ENCODE measurements around the gene G0S2. TPM values are rescaled to one million over a fixed set of nuclear protein-coding genes. Genes with fewer than 3 reads are reported as not detected.

G0S2 gene
- total and polyA plus RNA-seq, 2 of the 8 experiments (the other 6 are each of a cell fraction or from before 2014, with no cell fraction given): 1.0 to 1.7 TPM

- TF ChIP-seq FOSL1 (IDR thresholded peaks at IDR 0.05; ENCODE audit: insufficient read depth, low read depth, low read length): no peak
- TF ChIP-seq MAFK (IDR thresholded peaks at IDR 0.05; ENCODE audit: low read depth, low read length): no peak
- no peak for TF ChIP-seq CHD1 (IDR thresholded peaks at IDR 0.05; ENCODE audit: low read depth, low read length)
- no peak for TF ChIP-seq POLR2A (IDR thresholded peaks at IDR 0.05; ENCODE audit: control extremely low read depth in 1 of 2, low read depth in 2 of 2, low read length in 2 of 2)
- no peak for TF ChIP-seq ATF3 (IDR thresholded peaks at IDR 0.05; ENCODE audit: insufficient read depth, low read depth, low read length)
- no peak for TF ChIP-seq SUZ12 (IDR thresholded peaks at IDR 0.05; ENCODE audit: low read length)
These were observed 45.6 kb downstream of the G0S2 start (continued) for GRCh38 chr1:209720826-209721225.

Data from H1 (cell line).